ENCODE results near the gene NUPR2.

GRCh38 chr7:56083150-56083785, 32.9 kb downstream of the NUPR2 start:
- TF ChIP-seq POLR2AphosphoS5 (IDR thresholded peaks at IDR 0.05; ENCODE audit: low read length) (no peak), CTCF (IDR thresholded peaks at IDR 0.05 in 2 of 3, conservative IDR thresholded peaks at IDR 0.05 in 1 of 3; ENCODE audit: control insufficient read depth in 2 of 3, extremely low read depth in 1 of 3, insufficient read depth in 1 of 3, low read depth in 3 of 3, low read length in 3 of 3) (no peak), FOS (IDR thresholded peaks at IDR 0.05; ENCODE audit: borderline replicate concordance, extremely low read depth, insufficient read length) (no peak), BHLHE40 (IDR thresholded peaks at IDR 0.05; ENCODE audit: borderline replicate concordance in 1 of 2, low read depth in 2 of 2, low read length in 1 of 2) (no peak), ATF7 (IDR thresholded peaks at IDR 0.05; ENCODE audit: low read depth) (no peak), TAF1 (IDR thresholded peaks at IDR 0.05; ENCODE audit: borderline replicate concordance, low read depth, low read length) (no peak), ZNF274 (IDR thresholded peaks at IDR 0.05; ENCODE audit: insufficient read depth, insufficient read length) (no peak), SUPT20H (IDR thresholded peaks at IDR 0.05; ENCODE audit: borderline replicate concordance, control insufficient read depth, low read depth, low read length) (no peak), MYB (IDR thresholded peaks at IDR 0.05; ENCODE audit: borderline replicate concordance, low read depth, low read length) (no peak)

Measured in GM12878 (cell line).